GM12875 (cell line): ENCODE results near the gene MEOX2.

Experiments
- H3K4me3 ChIP-seq: one replicate; pipeline ENCODE4 v1.5.1; 2011; ENCODE audit warnings: low read depth, low read length, control low read depth
- TF ChIP-seq, protein P1 (sequence below): IDR thresholded peaks from 2 replicates; pipeline ENCODE4 v1.5.1; 2011; ENCODE audit warnings: low read depth, mild to moderate bottlenecking, control low read depth, inconsistent platforms, low read length, moderate library complexity, borderline replicate concordance; ENCODE audit not compliant: insufficient read depth

MEOX2 gene

DNA sequence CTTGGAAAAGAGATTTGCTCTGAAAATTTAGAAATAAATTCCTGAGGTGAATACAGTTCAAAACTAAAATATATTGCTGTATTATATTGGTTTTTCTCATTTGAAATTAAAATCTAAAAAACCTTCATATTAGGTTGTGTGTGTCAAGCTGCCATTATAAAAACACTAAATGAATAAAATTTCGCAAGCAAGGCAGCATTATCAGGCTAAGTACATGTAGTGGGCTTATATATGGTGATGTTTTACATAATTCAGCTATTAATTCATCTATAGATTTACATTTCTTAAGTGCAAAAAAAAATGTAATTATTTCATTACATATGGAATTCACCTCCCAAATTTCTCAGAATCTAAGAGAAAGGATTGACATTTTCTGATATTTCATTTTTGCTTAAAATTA, 5.3 kb downstream of the MEOX2 start:
- H3K4me3 ChIP-seq: no peak overlapping the region
- TF ChIP-seq, protein P1, sequence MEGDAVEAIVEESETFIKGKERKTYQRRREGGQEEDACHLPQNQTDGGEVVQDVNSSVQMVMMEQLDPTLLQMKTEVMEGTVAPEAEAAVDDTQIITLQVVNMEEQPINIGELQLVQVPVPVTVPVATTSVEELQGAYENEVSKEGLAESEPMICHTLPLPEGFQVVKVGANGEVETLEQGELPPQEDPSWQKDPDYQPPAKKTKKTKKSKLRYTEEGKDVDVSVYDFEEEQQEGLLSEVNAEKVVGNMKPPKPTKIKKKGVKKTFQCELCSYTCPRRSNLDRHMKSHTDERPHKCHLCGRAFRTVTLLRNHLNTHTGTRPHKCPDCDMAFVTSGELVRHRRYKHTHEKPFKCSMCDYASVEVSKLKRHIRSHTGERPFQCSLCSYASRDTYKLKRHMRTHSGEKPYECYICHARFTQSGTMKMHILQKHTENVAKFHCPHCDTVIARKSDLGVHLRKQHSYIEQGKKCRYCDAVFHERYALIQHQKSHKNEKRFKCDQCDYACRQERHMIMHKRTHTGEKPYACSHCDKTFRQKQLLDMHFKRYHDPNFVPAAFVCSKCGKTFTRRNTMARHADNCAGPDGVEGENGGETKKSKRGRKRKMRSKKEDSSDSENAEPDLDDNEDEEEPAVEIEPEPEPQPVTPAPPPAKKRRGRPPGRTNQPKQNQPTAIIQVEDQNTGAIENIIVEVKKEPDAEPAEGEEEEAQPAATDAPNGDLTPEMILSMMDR: no peak

DNA sequence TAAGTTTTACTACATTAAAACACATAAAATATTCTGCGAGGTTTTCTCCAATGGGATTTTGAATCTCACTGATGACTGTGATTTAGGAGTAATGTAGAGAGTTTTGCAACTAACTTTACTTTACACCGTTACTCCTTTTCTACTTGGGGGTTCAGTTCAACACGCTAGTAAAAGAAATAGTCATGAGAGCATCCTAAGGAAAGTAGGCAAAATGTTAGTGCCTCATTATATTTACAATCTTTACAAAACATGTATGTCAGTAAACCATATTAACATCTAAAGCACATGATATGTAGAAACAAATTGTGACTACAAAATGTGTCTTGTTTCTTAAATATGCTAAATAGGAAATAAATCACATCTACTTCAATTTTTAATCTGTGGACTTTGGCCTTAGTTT, 6.0 kb downstream of the MEOX2 start:
- no peak overlapping the region for H3K4me3 ChIP-seq
- TF ChIP-seq, protein P1: no peak

DNA sequence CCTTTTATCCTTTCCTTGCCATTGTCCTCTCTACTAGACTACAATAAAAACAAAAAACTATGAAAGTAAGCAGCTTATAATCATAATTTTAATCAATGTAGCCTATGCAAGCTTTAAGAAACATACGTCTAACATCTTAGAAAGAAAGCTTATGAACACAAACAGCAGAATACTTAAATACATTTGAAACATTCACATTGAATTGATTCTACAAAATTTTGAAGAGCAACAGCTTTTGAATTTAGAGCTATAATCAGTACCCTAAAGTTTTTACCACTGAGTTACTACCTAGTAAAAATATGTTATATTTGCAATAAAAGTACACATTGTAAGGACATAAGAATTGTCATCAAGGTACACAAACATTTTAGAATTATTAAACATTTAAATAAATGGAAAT, 7.2 kb downstream of the MEOX2 start:
- H3K4me3 ChIP-seq: no peak overlapping the region
- TF ChIP-seq, protein P1: no peak

DNA sequence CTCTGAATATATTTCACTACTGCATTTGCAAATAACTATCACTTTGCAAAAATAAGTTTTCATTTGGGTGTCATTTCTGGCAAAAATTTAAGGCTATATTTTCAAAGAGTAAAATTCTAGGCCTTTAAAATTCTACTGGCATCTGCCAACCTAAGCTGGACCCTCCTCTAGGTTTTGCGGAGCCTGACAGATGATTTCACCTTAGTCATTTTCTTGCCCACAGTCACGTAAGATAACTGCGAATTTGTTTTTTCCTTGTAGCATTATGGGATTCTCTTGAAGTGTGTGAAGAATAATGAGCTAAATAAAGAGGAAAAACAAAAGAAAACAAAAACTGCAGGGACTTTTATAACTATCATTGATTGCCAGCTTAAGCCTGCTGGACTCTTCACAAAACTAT, 7.8 kb downstream of the MEOX2 start:
- no peak overlapping the region for H3K4me3 ChIP-seq
- TF ChIP-seq, protein P1: no peak

DNA sequence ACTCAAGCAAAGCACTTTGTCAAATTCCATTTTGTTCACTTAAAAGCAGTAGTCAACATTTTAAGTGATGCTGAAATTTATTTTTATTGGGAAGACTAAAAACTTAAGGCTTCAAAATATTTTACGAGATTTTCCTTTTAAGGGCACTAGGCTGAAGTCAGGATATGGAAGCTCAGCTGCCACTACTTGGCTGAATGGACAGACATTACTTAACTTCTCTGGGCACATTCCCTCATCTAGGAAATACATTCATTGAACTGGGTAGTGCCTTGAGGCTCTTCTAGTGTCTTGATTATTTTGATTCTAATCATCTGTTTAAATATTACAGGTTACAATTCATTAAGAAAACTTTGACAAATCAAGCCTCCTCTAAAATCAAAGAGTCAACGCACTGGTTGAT, 11.1 kb downstream of the MEOX2 start:
- no peak overlapping the region for H3K4me3 ChIP-seq
- TF ChIP-seq, protein P1: no peak

DNA sequence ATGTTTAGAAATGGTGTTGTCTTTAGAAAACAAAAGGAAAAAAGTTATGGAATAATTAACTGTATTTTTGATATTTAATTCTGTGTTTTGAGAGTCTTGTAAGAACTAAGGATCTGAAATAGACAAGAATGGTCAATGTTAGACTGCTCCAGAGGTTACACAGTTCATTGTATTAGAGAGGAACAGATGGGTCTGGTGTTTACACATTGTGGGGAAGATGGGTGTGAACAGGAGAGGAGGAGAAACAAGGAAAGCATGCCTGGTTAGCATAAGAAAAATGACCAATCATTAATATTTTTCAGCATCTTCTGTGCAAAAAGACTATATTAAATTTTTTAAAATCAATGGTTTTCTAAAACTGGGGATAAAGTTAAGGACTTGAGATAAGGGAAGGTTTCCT, 11.9 kb downstream of the MEOX2 start:
- TF ChIP-seq, protein P1: no peak

DNA sequence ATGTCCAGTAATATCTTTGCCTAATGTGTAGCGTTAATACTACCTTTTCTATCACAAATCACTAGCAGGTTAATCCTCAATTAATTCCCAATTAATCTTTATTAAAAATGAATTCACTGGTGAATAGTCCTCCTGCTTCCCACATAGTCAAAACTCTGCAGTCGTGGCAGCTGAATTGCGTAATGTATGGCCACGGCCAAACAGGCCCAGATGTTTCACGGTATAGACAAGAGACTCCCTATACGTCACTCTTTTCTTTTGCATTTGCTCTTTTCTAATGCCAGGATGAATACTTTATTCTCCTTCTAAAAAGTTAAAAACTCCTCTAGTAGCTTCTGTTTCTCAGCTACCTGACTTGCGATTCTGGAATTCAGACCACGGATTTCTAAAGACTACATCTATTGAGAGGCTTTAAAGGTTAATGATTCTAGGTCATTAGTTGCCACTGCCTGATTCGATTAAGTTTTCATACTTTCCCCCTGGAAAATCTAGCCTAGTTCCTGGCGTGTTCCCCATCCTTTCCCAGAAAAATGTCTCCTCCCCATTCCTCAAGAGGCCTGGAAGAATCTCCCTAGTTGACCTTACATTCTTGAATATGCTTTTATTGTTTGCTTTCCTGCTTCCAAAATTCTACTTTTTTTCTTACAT, 16.9 kb downstream of the MEOX2 start:
- TF ChIP-seq, protein P1: no peak
- no peak overlapping the region for H3K4me3 ChIP-seq

More for the DNA sequence above, 11.9 kb downstream of the MEOX2 start:
- no peak overlapping the region for H3K4me3 ChIP-seq
